ACC112 (cell line): ENCODE measurements around the gene PRAMEF8.
"Not testable (repeated sequence)": the region's sequence is repeated elsewhere in the genome, so short reads cannot be mapped to it uniquely, and the experiment has no call there.

Experiments used
- H2AFZ ChIP-seq: fragments of 200-600 bp; sonication (generic); one replicate; pipeline ENCODE4 v1.6.0; 2017; ENCODE audit warnings: antibody characterized with exemption, low read length; ENCODE audit not compliant: unreplicated experiment
- H3K27ac ChIP-seq: fragments of 200-600 bp; sonication (generic); 2 replicates; pipeline ENCODE4 v1.5.1; 2014; ENCODE audit warnings: low read depth, mild to moderate bottlenecking, antibody characterized with exemption, low read length, moderate library complexity
- H3K27me3 ChIP-seq: fragments of 200-600 bp; sonication (generic); 2 replicates; pipeline ENCODE4 v1.6.1; 2014; ENCODE audit warnings: mild to moderate bottlenecking, antibody characterized with exemption, low read length, moderate library complexity, mixed read lengths; ENCODE audit not compliant: insufficient read depth
- H3K36me3 ChIP-seq: fragments of 200-600 bp; sonication (generic); 2 replicates; pipeline ENCODE4 v1.6.1; 2016; ENCODE audit warnings: mild to moderate bottlenecking, antibody characterized with exemption, low read length, moderate library complexity, mixed read lengths; ENCODE audit not compliant: insufficient read depth
- H3K4me1 ChIP-seq: fragments of 200-600 bp; sonication (generic); one replicate; pipeline ENCODE4 v1.6.1; 2016; ENCODE audit warnings: low read length, mixed read lengths; ENCODE audit not compliant: insufficient read depth, unreplicated experiment, control insufficient read depth
- H3K4me3 ChIP-seq: fragments of 200-600 bp; sonication (generic); 2 replicates; pipeline ENCODE4 v1.5.1; 2014; ENCODE audit warnings: mild to moderate bottlenecking, low read depth, low read length
- H3K79me2 ChIP-seq: fragments of 200-600 bp; sonication (generic); one replicate; pipeline ENCODE4 v1.6.0; 2016; ENCODE audit warnings: low read length; ENCODE audit not compliant: control insufficient read depth, unreplicated experiment, insufficient read depth

PRAMEF8 gene

DNA sequence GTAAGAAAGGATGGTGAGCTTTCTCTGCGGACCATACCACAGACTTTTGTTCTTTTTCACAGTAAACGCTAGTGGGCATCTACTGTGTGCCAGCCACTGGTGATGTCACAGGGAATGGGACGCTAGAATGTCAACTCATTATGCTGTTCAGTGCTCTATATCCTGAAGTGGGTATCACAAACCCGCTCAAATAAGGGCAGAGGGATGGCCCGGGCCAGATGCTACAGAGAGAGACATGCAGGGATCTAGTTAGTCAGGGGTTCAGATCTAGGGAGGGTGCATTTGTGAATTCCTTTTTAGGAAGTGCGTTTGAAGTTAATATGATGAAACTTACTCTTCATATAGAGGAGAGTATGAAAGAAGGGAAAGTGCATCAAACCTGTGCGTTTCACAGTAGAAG is 37.8 kb downstream of the PRAMEF8 start:
- H3K27me3 ChIP-seq, H3K4me1 ChIP-seq, H2AFZ ChIP-seq, H3K27ac ChIP-seq, H3K4me3 ChIP-seq, H3K79me2 ChIP-seq, H3K36me3 ChIP-seq: not testable (repeated sequence)

DNA sequence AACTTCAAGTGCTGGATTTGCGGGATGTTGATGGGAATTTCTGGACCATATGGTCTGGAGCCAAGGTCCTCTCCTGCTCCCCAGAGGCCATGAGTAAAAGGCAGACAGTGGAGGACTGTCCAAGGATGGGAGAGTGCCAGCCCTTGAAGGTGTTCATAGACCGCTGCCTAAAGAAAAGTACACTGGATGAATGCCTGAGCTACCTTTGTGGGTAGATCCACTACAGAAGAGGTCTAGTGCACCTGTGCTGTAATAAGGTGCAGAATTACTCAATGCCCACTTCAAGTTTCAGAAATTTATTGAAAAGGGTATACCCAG is 38.4 kb downstream of the PRAMEF8 start:
- not testable (repeated sequence) for H3K79me2 ChIP-seq, H3K27me3 ChIP-seq, H3K27ac ChIP-seq, H2AFZ ChIP-seq, H3K4me3 ChIP-seq, H3K4me1 ChIP-seq, H3K36me3 ChIP-seq

DNA sequence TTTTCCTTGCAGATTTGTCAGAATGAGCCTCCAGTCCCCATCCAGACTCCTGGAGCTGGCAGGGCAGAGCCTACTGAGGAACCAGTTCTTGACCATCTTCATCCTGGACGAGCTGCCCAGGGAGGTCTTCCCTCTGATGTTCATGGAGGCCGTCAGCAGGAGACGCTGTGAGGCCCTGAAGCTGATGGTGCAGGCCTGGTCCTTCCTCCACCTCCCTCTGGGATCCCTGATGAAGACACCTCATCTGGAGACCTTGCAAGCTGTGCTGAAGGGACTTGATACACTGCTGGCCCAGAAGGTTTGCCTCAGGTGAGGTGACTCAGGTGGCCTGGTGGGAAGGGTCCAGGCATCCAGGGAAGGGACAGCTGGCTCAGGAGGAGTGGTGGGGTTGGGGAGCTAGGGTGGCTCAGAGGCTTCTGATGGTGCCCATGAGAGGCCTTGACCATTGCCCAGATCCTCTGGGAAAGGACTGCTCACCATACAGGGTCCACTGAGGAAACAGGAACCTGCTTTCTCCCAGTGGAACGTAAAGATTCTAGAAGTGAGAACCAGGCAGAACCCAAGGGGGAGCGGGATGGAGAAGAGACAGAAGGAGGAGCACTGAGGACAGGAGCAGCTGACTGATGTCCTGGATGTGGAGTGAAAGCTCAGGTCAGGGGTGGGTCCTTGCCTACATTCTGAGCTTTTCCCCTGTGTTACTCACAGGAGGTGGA is 38.9 kb downstream of the PRAMEF8 start:
- not testable (repeated sequence) for H3K4me3 ChIP-seq, H3K36me3 ChIP-seq, H3K27ac ChIP-seq, H3K79me2 ChIP-seq, H3K27me3 ChIP-seq, H2AFZ ChIP-seq, H3K4me1 ChIP-seq

DNA sequence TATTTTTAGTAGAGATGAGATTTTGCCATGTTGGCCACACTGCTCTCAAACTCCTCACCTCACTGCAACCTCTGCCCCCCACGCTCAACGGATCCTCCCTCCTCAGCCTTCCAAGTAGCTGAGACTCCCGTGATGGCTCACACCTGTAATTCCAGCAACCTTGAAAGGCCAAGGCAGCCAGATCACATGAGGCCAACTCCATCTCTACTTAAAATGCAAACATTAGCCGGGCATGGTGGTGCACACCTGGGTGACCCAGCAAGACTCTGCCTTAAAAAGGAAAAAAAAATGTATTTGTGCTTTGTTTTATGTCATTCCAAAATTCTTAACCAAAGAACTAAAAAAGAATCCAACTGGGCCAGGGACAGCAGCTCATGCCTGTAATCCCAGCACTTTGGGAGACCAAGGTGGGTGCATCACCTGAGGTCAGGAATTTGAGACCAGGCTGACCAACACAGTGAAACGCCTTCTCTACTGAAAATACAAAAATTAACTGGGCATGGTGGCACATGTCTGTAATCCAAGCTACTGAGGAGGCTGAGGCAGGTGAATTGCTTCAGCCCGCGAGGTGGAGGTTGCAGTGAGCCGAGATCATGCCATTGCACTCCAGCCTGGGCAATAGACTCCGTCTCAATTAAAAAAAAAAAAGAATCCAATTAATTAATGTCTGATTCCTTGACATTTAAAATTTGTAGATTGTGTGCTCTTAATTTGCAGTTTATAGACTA is 41.2 kb downstream of the PRAMEF8 start:
- H3K79me2 ChIP-seq, H3K4me3 ChIP-seq, H3K27ac ChIP-seq, H2AFZ ChIP-seq, H3K27me3 ChIP-seq, H3K4me1 ChIP-seq, H3K36me3 ChIP-seq: not testable (repeated sequence)

DNA sequence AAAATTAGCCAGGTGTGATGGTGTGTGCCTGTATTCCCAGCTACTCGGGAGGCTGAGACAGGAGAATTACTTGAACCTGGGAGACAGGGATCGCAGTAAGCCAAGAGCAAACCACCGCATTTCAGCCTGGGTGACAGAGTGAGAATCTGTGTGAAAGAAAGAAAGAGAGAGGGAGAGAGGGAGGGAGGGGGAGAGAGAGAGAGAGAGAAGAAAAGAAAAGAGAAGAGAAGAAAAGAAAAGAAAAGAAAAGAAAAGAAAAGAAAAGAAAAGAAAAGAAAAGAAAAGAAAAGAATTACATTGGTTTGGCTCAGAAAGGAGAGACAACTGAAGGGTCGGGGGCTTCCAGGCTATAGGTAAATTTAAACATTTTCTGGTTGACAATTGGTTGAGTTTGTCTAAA is 45.3 kb downstream of the PRAMEF8 start:
- H3K27me3 ChIP-seq, H3K4me1 ChIP-seq, H3K79me2 ChIP-seq, H3K36me3 ChIP-seq, H2AFZ ChIP-seq, H3K27ac ChIP-seq, H3K4me3 ChIP-seq: not testable (repeated sequence)

DNA sequence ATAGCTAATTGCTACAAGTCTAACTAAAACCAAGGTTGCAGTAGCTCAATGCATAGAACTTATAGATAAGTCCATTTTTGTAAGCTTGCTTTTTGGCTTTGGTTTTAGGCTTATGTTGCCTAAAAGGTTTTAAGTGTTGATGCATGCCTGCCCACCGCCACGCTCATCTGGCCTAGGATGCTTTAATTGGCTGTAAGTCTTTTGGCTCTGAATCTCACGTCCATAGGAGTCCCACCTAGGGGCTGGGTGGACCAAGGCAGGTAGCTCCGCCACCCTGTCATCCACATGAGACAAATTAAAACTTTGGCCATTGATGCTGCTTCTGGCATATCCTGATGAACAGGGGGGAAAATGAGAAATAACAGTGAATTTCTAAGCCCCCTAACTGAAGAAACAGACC is 47.4 kb downstream of the PRAMEF8 start:
- not testable (repeated sequence) for H3K36me3 ChIP-seq, H2AFZ ChIP-seq, H3K4me1 ChIP-seq, H3K27ac ChIP-seq, H3K27me3 ChIP-seq, H3K79me2 ChIP-seq, H3K4me3 ChIP-seq

DNA sequence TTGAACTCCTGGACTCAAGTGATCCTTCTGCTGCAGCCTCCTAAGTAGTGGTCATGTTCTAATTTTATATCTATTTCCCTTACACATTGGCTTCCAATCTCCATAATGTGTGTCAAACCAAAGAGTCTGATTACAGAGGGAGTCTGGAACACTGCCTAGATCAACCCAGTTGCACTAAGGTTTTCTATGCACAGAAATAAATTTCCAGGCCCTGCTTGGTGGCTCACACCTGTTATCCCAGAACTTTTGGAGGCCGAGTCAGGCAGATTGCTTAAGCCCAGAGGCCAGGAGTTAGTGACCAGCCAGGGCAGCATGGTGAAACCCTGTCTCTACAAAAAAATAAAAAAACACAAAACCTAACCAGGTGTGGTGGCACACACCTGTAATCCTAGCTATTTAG is 50.9 kb downstream of the PRAMEF8 start:
- not testable (repeated sequence) for H3K27ac ChIP-seq, H3K36me3 ChIP-seq, H2AFZ ChIP-seq, H3K27me3 ChIP-seq, H3K4me1 ChIP-seq, H3K4me3 ChIP-seq, H3K79me2 ChIP-seq

DNA sequence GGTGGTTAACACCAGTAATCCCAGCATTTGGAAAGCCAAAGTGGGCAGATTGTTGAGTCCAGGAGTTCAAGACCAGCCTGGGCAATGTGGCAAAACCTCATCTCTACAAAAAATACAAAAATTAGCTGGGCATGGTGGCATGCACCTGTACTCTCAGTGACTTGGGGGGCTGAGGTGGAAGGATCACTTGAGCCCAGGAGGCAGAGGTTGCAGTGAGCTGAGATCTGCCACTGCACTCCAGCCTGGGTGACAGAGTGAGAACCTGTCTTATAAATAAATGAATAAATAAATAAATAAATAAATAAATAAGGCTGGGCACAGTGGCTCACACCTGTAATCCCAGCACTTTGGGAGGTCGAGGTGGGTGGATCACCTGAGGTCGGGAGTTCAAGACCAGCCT is 52.9 kb downstream of the PRAMEF8 start:
- H3K36me3 ChIP-seq, H3K27me3 ChIP-seq, H3K4me1 ChIP-seq, H3K79me2 ChIP-seq, H3K4me3 ChIP-seq, H2AFZ ChIP-seq, H3K27ac ChIP-seq: not testable (repeated sequence)
